ENCODE measurements around the gene WDR18.

- TF ChIP-seq EZH2 (IDR thresholded peaks at IDR 0.05) = no peak
- TF ChIP-seq POLR2AphosphoS5 (IDR thresholded peaks at IDR 0.05; ENCODE audit: borderline replicate concordance, low read depth, low read length) = peak; percentile 57
Observed at GRCh38 chr19:984165-984967, at the start of gene WDR18.

All from SK-N-MC (cell line).